Measurements from ENCODE around the gene ATP6V1C2. TPM values are rescaled to one million over a fixed set of nuclear protein-coding genes. Genes with fewer than 3 reads are reported as not detected.
A peak's percentile ranks its signal among the peaks of the same experiment; 100 is the strongest.

The ATP6V1C2 gene
- polyA plus RNA-seq, 3 donors = 0.03 TPM; not detected in 2

DNA sequence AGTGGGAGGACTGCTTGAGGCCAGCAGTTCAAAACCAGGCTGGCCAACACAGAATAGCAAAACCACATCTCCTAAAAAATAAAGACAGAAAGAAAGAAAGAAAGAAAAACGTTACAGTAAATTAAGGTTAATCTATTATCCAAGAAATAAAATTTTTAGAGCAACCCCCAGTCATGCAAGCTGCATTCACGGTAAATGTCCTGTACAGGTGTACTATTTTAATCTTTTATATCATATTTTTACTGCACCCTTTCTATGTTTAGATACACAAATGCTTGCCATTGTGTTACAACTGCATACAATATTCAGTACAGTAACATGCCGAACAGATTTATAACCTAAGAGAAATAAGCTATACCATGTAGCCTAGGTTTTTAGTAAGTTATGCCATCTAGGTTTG, 85.1 kb downstream of the ATP6V1C2 start:
- Mint-ChIP-seq H3K27me3 (ENCODE audit: low read depth in 3 of 3) (peaks cover 0 to 1% (median 0%) of the 10 kb centered on the region in 3 donors), H3K27ac (peak overlapping the region in 1 of 7 donors; percentile 24), H3K4me1 (peaks cover 33% of the 10 kb centered on the region), H3K4me3 (no peak overlapping the region), H3K9me3 (no peaks in the 10 kb centered on the region), H3K36me3 (peaks cover 11 to 28% of the 10 kb centered on the region in 2 donors)
- Histone ChIP-seq H3K27me3 (ENCODE audit: control insufficient read depth in 2 of 2, insufficient read depth in 2 of 2, low read length in 2 of 2) (no peaks in the 10 kb centered on the region), H4K20me1 (ENCODE audit: insufficient read depth, low read length) (peaks cover 82% of the 10 kb centered on the region), H3K4me3 (replicated peaks in 1 of 3; ENCODE audit: low read depth in 2 of 3, low read length in 3 of 3) (no peak overlapping the region), H2AFZ (ENCODE audit: insufficient read depth, low read depth, low read length, poor library complexity, severe bottlenecking) (no peak overlapping the region), H3K27ac (ENCODE audit: low read depth in 1 of 2, low read length in 2 of 2) (no peak overlapping the region), H3K4me1 (ENCODE audit: control insufficient read depth in 1 of 2, insufficient read depth in 2 of 2, low read length in 2 of 2) (peaks cover 16 to 18% of the 10 kb centered on the region in 2 donors), H3K9ac (ENCODE audit: insufficient read depth, low read length, poor library complexity, severe bottlenecking) (no peak overlapping the region), H3K9me3 (replicated peaks in 1 of 2; ENCODE audit: control insufficient read depth in 1 of 2, insufficient read depth in 1 of 2, low read length in 2 of 2) (no peaks in the 10 kb centered on the region), H3K4me2 (replicated peaks; ENCODE audit: extremely low read depth, low read length, poor library complexity, severe bottlenecking) (no peak overlapping the region), H3K36me3 (replicated peaks in 1 of 2; ENCODE audit: control insufficient read depth in 1 of 2, insufficient read depth in 2 of 2, low read length in 2 of 2) (peaks cover 5 to 15% of the 10 kb centered on the region in 2 donors), H3K79me2 (ENCODE audit: insufficient read depth, low read length) (peaks cover 87% of the 10 kb centered on the region)
- WGBS (ENCODE audit: insufficient coverage) = no CpG with 5 or more reads among the region's 3 CpGs
- no peak for DNase-seq
- intact Hi-C loops (cut with micrococcal nuclease) = no loop called here
- TF ChIP-seq, protein P1, sequence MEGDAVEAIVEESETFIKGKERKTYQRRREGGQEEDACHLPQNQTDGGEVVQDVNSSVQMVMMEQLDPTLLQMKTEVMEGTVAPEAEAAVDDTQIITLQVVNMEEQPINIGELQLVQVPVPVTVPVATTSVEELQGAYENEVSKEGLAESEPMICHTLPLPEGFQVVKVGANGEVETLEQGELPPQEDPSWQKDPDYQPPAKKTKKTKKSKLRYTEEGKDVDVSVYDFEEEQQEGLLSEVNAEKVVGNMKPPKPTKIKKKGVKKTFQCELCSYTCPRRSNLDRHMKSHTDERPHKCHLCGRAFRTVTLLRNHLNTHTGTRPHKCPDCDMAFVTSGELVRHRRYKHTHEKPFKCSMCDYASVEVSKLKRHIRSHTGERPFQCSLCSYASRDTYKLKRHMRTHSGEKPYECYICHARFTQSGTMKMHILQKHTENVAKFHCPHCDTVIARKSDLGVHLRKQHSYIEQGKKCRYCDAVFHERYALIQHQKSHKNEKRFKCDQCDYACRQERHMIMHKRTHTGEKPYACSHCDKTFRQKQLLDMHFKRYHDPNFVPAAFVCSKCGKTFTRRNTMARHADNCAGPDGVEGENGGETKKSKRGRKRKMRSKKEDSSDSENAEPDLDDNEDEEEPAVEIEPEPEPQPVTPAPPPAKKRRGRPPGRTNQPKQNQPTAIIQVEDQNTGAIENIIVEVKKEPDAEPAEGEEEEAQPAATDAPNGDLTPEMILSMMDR (IDR thresholded peaks at IDR 0.05) = no peak

GRCh38 chr2:10810202-10811161, 89.1 kb downstream of the ATP6V1C2 start:
- Mint-ChIP-seq H3K4me1 (peaks cover 37% of the 10 kb centered on the region), H3K4me3 (peak overlapping the region; percentile 94 to 95), H3K9me3 (no peaks in the 10 kb centered on the region), H3K36me3 (peaks cover 1 to 17% of the 10 kb centered on the region in 2 donors), H3K27ac (peak overlapping the region in 5 of 7 donors; percentile 15 to 94 (median 47)), H3K27me3 (ENCODE audit: low read depth in 3 of 3) (peaks cover 0 to 5% (median 0%) of the 10 kb centered on the region in 3 donors)
- no peaks in the 10 kb centered on the region for H3K27me3 ChIP-seq (ENCODE audit: control insufficient read depth in 2 of 2, insufficient read depth in 2 of 2, low read length in 2 of 2)
- H3K79me2 ChIP-seq (ENCODE audit: insufficient read depth, low read length) = peaks cover 68% of the 10 kb centered on the region
- H2AFZ ChIP-seq (ENCODE audit: insufficient read depth, low read depth, low read length, poor library complexity, severe bottlenecking) = no peak overlapping the region
- TF ChIP-seq, protein P1 (IDR thresholded peaks at IDR 0.05) = no peak
- peak overlapping the region in 1 of 2 donors; percentile 35 for H3K27ac ChIP-seq (ENCODE audit: low read depth in 1 of 2, low read length in 2 of 2)
- peak in 2 of 3 donors; percentile 10 to 20 for DNase-seq
- no peaks in the 10 kb centered on the region for H3K9me3 ChIP-seq (replicated peaks in 1 of 2; ENCODE audit: control insufficient read depth in 1 of 2, insufficient read depth in 1 of 2, low read length in 2 of 2)
- WGBS (ENCODE audit: insufficient coverage) = 80% methylated on average over 1 of the region's 8 CpGs
- H3K9ac ChIP-seq (ENCODE audit: insufficient read depth, low read length, poor library complexity, severe bottlenecking) = peak overlapping the region; percentile 96
- peak overlapping the region; percentile 88 for H3K4me2 ChIP-seq (replicated peaks; ENCODE audit: extremely low read depth, low read length, poor library complexity, severe bottlenecking)
- intact Hi-C loops (cut with micrococcal nuclease) = no loop called here
- peaks cover 24 to 29% of the 10 kb centered on the region in 2 donors for H3K4me1 ChIP-seq (ENCODE audit: control insufficient read depth in 1 of 2, insufficient read depth in 2 of 2, low read length in 2 of 2)
- H4K20me1 ChIP-seq (ENCODE audit: insufficient read depth, low read length) = peaks cover 60% of the 10 kb centered on the region
- H3K36me3 ChIP-seq (replicated peaks in 1 of 2; ENCODE audit: control insufficient read depth in 1 of 2, insufficient read depth in 2 of 2, low read length in 2 of 2) = no peaks in the 10 kb centered on the region
- peak overlapping the region in 1 of 3 experiments; percentile 87 for H3K4me3 ChIP-seq (replicated peaks in 1 of 3; ENCODE audit: low read depth in 2 of 3, low read length in 3 of 3)

Data from CD14-positive monocyte (primary cell).